Measurements from ENCODE around the gene KIF12. TPM values are rescaled to one million over a fixed set of nuclear protein-coding genes. Genes with fewer than 3 reads are reported as not detected.

The KIF12 gene
- total and polyA plus RNA-seq, 2 of the 8 experiments (the other 6 are each of a cell fraction or from before 2014, with no cell fraction given): 2.9 to 3.9 TPM

DNA sequence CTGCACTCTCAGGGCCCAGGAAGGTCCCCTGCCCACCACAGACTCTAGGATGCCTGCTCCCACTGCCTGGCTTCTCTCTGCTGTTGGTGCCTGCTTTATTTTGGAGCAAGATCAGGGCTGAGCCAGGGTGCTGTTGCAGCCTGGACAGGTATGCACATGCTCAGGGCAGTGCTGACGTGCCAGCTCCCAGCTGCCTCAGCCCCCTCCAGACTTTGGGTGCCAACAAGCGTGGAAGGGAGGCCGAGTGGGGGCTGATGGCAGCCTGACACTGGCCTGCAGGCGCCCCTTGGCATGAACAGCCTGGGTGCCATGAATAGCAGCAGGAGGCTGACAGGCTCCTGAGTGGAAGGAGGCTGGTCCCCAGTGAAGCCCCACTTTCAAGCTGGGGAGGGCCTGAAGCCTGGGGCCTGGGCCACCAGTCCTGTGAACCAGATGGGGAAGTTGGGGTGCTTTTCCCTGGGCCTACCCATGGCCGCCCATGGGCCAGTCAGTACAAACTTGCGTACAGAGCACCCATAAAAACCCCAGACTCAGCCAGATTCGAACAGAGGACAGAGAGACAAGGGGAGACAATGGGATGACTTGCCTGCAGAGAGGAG lies 27.8 kb downstream of the KIF12 start:
- no peaks in the 10 kb centered on the region; the same call in 1 of the 2 replicates for H3K23me2 ChIP-seq (ENCODE audit: low read depth, low read length)
- WGBS, 2 experiments (ENCODE audit: extremely low coverage in 1 of 2, insufficient coverage in 1 of 2, insufficient read length in 1 of 2, insufficient replicate concordance in 2 of 2, low coverage in 1 of 2, low lambda C conversion rate in 2 of 2, missing lambda C conversion rate in 1 of 2): 74% methylated on average over 7 of the region's 7 CpGs; no CpG with 5 or more reads in 1 of the 2 experiments
- no peaks in the 10 kb centered on the region for H3K9me3 ChIP-seq (ENCODE audit: insufficient read depth in 2 of 2, low read depth in 1 of 2, low read length in 1 of 2)
- no peak overlapping the region for H3K27ac ChIP-seq (ENCODE audit: low read depth, low read length)
- DNase-seq (ENCODE audit: low read depth in 1 of 2, low spot score in 2 of 2): no peak
- ChIA-PET CTCF (ENCODE audit: partially characterized antibody) (interaction anchor here (0.6 to 2.5 kb wide), 15 partner anchors 8 to 354 kb away, joined by 3 to 12 read pairs (median 4); no protein-coding TSS in a partner anchor), POLR2A (ENCODE audit: partially characterized antibody) (no interaction called here)
- no peak overlapping the region for H3K4me3 ChIP-seq (ENCODE audit: extremely low read depth in 1 of 4, insufficient read depth in 2 of 4, low read depth in 3 of 4, low read length in 4 of 4)
- H3K79me2 ChIP-seq (ENCODE audit: control insufficient read depth in 1 of 2, insufficient read depth in 2 of 2, low read length in 2 of 2): no peaks in the 10 kb centered on the region
- no peak overlapping the region for H3K56ac ChIP-seq (replicated peaks; ENCODE audit: insufficient read length, low read depth, low read length)
- no peak overlapping the region for H3K14ac ChIP-seq (ENCODE audit: insufficient read length)
- no peaks in the 10 kb centered on the region for H3K27me3 ChIP-seq (replicated peaks in 1 of 4; ENCODE audit: control insufficient read depth in 3 of 4, extremely low read depth in 1 of 4, insufficient read depth in 3 of 4, low read length in 3 of 4)
- H2BK15ac ChIP-seq (ENCODE audit: low read length): no peak overlapping the region
- no peak overlapping the region for H3K23ac ChIP-seq (ENCODE audit: insufficient read length)
- FAIRE-seq: no peak
- H2BK12ac ChIP-seq (ENCODE audit: low read depth, low read length): no peak overlapping the region
- H3K9ac ChIP-seq (replicated peaks in 1 of 4; ENCODE audit: extremely low read depth in 1 of 4, low read depth in 3 of 4, low read length in 3 of 4): no peak overlapping the region
- H2BK5ac ChIP-seq (ENCODE audit: low read depth, low read length): no peak overlapping the region
- no peak overlapping the region for H2AK5ac ChIP-seq (ENCODE audit: low read depth, low read length)
- H3K18ac ChIP-seq (ENCODE audit: extremely low read depth, low read length): no peak overlapping the region
- TF ChIP-seq SIN3A (conservative IDR thresholded peaks at IDR 0.05 in 1 of 2, IDR thresholded peaks at IDR 0.05 in 1 of 2; ENCODE audit: low read depth in 1 of 2, low read length in 2 of 2) (no peak), SUZ12 (IDR thresholded peaks at IDR 0.05; ENCODE audit: low read length) (no peak), CHD2 (IDR thresholded peaks at IDR 0.05; ENCODE audit: low read length) (no peak), KDM5A (IDR thresholded peaks at IDR 0.05; ENCODE audit: low read length) (no peak), BRCA1 (IDR thresholded peaks at IDR 0.05; ENCODE audit: low read depth, low read length) (no peak), CEBPB (IDR thresholded peaks at IDR 0.05; ENCODE audit: low read depth, low read length) (no peak)
- TF ChIP-seq, protein P1, sequence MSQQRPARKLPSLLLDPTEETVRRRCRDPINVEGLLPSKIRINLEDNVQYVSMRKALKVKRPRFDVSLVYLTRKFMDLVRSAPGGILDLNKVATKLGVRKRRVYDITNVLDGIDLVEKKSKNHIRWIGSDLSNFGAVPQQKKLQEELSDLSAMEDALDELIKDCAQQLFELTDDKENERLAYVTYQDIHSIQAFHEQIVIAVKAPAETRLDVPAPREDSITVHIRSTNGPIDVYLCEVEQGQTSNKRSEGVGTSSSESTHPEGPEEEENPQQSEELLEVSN (IDR thresholded peaks at IDR 0.05): no peak
- no peak overlapping the region for H3K4me2 ChIP-seq (ENCODE audit: insufficient read depth in 1 of 2, low read depth in 2 of 2, low read length in 2 of 2)
- no peaks in the 10 kb centered on the region for H3K79me1 ChIP-seq (ENCODE audit: low read depth, low read length)
- no peak overlapping the region for H4K91ac ChIP-seq (replicated peaks; ENCODE audit: insufficient read length, low read length)
- H3K4me1 ChIP-seq (replicated peaks in 1 of 4; ENCODE audit: control insufficient read depth in 3 of 4, insufficient read depth in 4 of 4, low read length in 3 of 4): no peaks in the 10 kb centered on the region
- no peak overlapping the region for H2AFZ ChIP-seq (ENCODE audit: low read length)
- H3K36me3 ChIP-seq (ENCODE audit: control insufficient read depth in 2 of 4, insufficient read depth in 4 of 4, low read length in 3 of 4): no peaks in the 10 kb centered on the region
- H4K20me1 ChIP-seq (replicated peaks in 1 of 2; ENCODE audit: control insufficient read depth in 1 of 2, insufficient read depth in 2 of 2, low read length in 2 of 2): no peaks in the 10 kb centered on the region
- H3K4ac ChIP-seq (replicated peaks; ENCODE audit: insufficient read length, low read depth, low read length): no peak overlapping the region
- H2BK120ac ChIP-seq (replicated peaks; ENCODE audit: low read depth, low read length): no peak overlapping the region
- no peak overlapping the region for H4K5ac ChIP-seq (ENCODE audit: insufficient read length, low read depth, low read length)
- 0 out of 2 replicates have a peak overlapping the region, but pooled peaks have one; percentile 51 for H4K8ac ChIP-seq (ENCODE audit: extremely low read depth, insufficient read depth, low read length)
- no peak overlapping the region for H2BK20ac ChIP-seq (ENCODE audit: low read length)

Measured in H1 (cell line).